T follicular helper cell (primary cell): Measurements from ENCODE around the gene FTH1.
"Not testable (repeated sequence)": the region's sequence is repeated elsewhere in the genome, so short reads cannot be mapped to it uniquely, and the experiment has no call there.

ENCODE experiments used
- DNase-seq: peaks from one replicate; pipeline ENCODE4 v3.0.0-alpha.2; 2020; ENCODE audit warnings: low read depth

Gene FTH1

GRCh38 chr11:61963282-61964057, 4.0 kb downstream of the FTH1 start:
- DNase-seq, result no peak

DNA sequence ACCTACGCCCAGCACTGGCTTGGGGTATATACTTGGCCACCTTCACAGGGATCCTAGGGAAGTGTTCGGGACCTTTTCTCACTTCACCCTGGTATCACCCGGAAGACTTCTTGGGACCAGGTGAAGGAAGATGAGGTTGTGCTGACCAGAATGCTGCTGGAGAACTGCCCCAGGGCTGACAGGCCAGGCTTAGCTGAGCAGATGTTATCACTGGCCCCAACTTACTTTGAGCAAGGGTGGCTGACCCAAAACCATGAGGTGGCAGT, 4.5 kb downstream of the FTH1 start:
- no peak for DNase-seq

- DNase-seq, result no peak
Observed at GRCh38 chr11:61962213-61963015, 5.0 kb downstream of the FTH1 start.

DNA sequence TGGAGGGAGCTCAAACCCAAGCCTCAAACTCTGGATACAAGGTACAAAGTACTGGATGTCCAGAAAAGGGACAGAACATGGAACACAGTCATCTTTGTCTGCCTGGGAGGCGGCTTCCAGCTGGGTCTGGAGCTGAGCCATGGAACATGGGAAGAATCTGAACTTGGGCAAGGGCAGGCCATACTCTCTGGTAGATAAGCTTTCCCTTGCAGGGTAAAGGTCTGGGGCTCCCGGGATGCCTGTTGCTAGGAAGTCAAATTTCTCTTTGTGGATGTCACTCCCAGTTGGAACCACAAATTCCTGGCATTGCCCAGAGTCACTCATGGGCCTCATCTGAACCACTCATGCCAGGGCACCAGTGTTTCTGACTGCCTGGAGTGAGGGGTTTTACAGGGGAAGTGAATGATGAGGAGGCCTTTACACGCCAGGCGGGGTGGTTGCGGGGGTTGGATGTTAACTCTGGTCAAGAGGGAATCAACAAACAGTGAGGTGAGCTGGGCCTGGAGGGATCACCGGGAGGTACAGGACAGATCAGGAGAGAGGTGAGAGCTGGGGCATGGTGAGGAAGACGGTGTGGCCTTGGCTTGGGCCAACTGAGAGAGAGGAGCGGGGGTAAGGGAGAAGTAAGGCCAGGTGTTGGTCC, 5.7 kb downstream of the FTH1 start:
- no peak for DNase-seq

GRCh38 chr11:61960532-61960931, 6.9 kb downstream of the FTH1 start:
- DNase-seq, result no peak

DNA sequence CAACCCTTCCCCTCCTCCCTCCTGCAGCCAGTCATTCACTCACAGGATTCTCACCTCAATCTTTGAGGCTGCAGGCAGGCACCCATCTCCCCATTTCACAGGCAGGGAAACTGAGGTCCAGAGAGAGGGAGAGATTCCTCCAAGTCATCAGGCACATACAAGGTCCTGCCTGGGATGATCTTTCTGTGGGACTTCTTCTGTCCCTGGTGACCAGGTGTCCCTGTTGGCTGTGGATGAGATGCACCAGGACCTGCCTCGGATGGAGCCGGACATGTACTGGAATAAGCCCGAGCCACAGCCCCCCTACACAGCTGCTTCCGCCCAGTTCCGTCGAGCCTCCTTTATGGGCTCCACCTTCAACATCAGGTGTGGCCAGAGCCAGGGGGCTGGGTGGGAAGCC, 7.8 kb downstream of the FTH1 start:
- no peak for DNase-seq

DNA sequence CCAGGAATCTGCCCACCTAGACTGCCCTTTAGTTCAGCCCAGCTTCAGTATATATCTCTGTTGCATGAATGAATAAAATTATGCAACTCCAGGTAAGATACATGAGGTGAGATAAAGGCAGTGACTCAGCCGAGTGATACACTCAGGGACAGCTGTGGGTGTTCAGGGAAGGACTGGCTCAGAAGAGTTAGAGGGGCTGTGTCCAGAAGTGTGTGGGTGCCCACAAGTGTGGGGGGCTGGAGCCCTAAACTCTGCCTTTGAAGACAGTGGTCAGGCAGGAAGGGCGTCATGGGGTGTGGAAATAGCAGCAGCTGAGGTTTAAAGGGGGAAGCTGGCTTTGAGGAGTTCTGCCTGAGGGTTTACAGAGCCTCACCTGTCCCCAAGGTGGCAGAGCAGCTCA, 8.3 kb downstream of the FTH1 start:
- no peak for DNase-seq

DNA sequence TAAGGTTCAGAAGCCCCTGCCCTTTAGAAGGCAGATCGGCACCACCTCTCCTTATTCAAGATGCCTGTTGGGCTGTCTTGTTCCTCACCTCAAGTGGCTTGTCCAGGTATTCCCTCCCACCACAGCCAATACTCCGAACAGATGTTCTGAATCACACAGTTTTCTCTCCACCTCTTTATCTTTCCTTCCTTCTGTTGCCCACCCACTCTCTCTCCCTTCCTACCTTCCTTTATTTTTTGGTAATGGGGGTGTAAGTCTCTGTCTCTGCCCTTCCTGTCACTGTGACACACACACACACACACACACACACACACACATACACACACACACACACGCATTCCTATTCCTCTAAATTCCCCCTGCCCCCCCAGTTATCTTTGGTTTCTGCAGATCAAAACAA, 8.8 kb downstream of the FTH1 start:
- DNase-seq, result no peak

DNA sequence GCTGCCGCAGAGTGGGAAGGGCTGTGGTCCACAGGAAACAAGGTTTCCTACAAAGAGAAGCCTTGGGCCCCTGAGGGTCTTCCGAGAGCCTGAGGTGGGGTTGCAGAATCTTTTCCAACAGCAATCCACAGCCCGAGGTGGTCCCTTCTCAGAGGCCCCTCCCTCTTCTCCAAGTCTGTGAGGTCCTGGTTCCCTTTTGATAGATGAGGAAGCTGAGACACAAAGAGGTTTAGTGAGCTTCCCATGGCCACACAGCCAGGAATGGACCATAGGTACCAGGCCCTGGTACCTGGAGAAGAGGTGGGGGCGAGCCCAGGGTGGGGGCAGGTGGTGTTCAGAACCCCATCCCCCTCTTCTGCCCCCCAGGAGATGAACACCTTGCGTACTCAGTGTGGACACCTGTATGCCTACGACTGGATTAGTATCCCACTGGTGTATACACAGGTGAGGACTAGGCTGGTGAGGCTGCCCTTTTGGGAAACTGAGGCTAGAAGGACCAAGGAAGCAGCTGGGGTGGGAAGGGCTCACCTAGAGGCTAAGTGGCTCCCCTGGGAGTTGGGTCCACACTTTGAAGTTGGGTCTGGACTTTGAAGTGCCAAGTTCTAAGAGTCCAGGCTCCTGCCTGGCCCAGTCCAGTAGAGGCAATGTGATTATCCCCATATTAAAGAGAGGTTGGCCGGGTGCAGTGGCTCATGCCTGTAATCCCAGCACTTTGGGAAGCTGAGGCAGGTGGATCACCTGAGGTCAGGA, 10.2 kb downstream of the FTH1 start:
- DNase-seq, result no peak

DNA sequence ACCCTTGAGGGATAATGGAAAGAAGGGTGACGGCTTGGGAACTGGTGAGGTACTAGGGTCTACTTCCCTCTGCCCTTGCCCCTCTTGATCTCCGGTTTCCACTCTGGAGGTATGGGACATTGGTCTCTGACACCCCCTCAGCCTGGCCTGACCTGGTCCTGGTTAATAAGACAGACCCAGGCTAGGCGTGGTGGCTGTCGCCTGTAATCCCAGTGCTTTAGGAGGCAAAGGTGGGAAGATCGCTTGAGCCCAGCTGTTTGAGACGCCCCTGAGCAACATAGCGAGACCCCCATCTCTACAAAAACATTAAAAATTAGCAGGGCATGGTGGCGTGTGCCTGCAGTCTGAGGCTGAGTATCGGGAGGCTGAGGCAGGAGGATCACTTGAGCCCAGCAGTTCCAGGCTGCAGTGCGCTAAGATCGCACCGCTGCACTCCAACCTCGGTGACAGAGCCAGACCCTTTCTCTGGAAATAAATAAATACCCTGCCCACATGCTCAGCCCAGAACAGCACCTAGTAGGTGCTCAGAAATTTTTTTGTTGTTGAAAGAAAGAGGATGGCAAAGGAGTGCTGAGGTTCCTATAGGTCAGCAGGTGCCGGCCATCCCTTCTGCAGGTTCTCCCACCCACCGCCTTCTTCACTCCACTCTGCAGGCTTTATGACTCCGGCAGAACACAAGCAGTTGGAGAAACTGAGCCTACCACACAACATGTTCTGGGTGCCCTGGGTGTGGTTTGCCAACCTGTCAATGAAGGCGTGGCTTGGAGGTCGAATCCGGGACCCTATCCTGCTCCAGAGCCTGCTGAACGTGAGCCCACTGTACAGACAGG, 11.0 kb downstream of the FTH1 start:
- DNase-seq, result no peak

- DNase-seq, result no peak
Observed at GRCh38 chr11:61955422-61956135, 11.9 kb downstream of the FTH1 start.

GRCh38 chr11:61954851-61955421, 12.5 kb downstream of the FTH1 start:
- DNase-seq, result no peak

DNA sequence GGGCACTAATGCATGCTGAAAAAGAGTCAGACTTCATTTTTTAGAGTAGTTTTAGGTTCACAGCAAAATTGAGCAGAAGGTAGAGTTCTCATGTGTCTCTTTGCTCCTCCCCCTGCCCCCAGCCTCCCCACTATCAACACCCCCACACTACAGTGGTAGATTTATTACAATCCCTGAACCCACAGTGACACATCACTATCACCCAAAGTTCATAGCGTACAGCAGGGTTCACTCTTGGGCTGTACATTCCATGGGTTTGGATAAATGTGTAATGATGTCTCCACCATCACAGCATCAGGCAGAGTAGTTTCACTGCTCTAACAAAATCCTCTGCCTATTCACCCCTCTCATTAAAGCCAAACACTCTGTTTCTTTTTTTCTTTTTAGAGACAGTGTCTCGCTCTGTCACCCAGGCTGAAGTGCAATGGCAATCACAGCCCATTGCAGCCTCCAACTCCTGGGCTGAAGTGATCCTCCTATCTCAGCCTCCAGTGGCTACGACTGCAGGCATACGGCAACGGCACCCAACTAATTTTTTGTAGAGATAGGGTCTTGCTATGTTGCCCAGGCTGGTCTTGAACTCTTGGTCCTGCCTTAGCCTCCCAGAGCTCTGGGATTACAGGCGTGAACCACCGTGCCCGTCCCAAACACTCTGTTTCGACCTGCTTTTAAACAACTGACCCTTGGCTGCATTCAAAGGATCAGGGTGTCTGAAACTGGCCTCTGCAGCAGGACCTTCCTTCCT, 13.2 kb downstream of the FTH1 start:
- no peak for DNase-seq

DNA sequence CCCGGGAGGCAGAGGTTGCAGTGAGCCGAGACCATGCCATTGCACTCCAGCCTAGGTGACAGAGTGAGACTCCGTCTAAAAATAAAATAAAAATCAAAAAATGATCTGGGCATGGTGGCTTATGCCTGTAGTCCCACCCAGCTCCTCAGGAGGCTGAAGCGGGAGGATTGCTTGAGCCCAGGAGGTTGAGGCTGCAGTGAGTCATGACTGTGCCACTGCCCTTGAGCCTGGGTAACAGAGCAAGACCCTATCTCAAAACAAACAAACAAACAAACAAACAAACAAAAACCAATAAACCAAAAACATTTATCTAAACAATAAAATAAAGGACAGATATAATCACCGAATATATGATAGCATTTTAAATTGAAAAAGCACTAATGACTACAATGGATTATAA, 13.8 kb downstream of the FTH1 start:
- not testable (repeated sequence) for DNase-seq

DNA sequence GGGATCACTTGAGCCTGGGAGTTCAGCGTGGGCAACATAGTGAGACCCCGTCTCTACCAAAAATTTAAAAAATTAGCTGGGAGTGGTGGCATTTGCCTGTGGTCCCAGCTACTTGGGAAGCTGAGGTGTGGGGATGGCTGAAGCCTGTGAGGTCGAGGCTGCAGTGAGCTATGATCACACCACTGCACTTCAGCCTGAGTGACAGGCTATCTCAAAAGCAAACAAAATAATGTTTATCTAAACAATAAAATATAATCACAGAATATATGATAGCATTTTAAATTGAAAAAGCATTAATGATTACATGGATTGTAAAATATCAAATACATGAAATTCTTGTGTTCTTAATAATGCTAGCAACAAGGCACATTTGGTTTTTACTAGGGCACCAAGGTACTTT, 14.6 kb downstream of the FTH1 start:
- DNase-seq, result no peak

GRCh38 chr11:61951484-61952135, 15.8 kb downstream of the FTH1 start:
- DNase-seq, result no peak

DNA sequence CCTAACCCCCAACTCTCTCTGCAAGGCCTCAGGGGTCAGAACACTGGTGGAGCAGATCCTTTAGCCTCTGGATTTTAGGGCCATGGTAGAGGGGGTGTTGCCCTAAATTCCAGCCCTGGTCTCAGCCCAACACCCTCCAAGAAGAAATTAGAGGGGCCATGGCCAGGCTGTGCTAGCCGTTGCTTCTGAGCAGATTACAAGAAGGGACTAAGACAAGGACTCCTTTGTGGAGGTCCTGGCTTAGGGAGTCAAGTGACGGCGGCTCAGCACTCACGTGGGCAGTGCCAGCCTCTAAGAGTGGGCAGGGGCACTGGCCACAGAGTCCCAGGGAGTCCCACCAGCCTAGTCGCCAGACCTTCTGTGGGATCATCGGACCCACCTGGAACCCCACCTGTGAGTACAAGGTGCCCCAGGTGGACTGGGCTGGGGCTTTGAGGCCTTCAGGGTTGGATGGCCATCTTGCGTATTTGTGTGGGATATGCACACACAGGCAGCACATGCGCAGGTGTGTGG, 17.3 kb downstream of the FTH1 start, which contains the start of gene BEST1:
Gene BEST1 (plus strand): TSS at position 317 of the 513 bp plus-strand sequence. CDS start 1,456 bp downstream, outside the sequence.
- DNase-seq, result no peak

DNA sequence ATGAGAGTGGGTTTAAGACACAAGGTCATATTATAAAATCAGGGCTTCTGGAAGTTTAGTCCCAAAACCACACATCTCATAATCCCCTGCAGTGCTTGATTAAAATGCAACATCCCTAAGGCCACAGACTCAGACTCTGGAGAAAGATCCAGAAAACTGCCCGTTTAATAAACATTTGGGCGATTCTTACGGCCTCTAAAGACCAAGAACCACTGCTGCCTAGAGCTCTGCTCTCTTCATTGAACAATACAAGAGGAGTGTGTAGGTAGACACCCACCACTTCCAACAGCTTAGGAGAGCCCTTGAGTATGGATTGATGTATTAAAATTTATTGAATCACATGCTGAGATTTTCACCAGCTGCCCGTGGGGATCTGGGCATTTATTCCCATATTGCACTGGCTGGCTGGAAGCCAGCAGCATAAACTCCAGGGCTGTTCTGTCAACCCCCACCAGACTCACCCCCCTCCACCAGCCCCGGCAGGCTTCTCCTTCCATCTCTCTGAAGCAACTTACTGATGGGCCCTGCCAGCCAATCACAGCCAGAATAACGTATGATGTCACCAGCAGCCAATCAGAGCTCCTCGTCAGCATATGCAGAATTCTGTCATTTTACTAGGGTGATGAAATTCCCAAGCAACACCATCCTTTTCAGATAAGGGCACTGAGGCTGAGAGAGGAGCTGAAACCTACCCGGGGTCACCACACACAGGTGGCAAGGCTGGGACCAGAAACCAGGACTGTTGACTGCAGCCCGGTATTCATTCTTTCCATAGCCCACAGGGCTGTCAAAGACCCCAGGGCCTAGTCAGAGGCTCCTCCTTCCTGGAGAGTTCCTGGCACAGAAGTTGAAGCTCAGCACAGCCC, 18.0 kb downstream of the FTH1 start:
- DNase-seq, result no peak
